GM19395 (cell line): ENCODE data around the gene JAML.
"Not testable (repeated sequence)": the region's sequence is repeated elsewhere in the genome, so short reads cannot be mapped to it uniquely, and the experiment has no call there.

ENCODE experiments used
- ATAC-seq: cut with Tn5 transposase; IDR thresholded peaks from one replicate; pipeline ENCODE4 v1.9.1; 2021; ENCODE audit warnings: mild to moderate bottlenecking, moderate library complexity; ENCODE audit not compliant: unreplicated experiment

The JAML gene

GRCh38 chr11:118199135-118199534 lies 25.7 kb downstream of the JAML start:
- no peak for ATAC-seq

DNA sequence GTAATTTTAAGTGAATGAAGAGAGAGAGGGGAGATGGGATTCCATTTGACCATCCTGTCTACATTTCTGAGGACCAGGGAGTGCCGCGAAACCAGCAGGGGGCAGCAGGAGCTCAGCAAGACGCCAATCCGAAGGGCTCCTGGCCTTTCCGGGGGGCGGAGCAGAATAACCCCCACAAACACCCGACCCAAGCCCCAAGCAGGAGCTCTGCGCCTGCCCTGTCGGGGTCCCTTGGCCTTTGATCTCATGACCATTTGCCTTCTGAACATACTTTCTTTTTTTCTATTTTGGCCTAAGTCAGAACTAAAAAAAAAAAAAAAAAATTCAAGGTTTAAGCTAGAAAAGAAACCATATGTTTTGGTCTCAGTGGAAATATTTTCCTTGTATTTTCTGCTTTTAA lies 26.4 kb downstream of the JAML start:
- ATAC-seq: no peak

DNA sequence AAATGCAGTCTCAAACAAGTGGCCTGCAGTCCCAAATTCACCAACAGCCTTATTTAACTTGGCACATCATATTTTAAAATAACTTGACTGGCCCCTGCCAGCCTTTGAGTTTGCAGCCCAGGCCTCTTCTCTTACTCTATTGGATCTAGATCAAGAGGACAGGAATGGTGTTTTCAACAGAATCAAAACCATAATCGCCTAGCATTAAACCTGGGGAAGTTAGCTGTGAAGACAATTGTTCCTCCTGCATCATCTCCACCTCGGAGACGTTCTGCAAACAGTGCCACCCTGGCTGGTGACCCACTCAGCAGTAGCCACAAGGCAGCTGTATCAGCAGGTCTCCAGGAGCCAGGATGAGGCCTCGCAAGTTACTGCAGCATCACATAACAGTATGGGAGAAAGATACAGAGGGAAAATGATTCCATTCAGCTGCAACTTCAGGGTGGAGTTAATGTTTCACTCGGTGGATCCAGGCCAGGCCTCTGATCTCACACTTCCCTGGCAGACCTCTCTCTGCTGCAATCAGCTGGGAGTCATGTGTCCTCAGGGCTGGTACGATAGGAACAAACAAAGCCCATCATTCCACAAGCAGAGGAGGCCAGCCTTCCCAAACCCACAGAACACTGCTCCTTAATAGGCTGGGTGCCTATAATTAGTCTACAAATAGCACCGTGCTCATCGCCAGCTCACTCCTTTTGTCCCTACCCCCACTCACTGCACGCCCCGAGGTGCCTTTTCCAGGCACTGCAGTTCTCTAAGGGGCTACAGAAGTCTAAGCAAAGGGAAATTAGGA lies 29.8 kb downstream of the JAML start:
- no peak for ATAC-seq

DNA sequence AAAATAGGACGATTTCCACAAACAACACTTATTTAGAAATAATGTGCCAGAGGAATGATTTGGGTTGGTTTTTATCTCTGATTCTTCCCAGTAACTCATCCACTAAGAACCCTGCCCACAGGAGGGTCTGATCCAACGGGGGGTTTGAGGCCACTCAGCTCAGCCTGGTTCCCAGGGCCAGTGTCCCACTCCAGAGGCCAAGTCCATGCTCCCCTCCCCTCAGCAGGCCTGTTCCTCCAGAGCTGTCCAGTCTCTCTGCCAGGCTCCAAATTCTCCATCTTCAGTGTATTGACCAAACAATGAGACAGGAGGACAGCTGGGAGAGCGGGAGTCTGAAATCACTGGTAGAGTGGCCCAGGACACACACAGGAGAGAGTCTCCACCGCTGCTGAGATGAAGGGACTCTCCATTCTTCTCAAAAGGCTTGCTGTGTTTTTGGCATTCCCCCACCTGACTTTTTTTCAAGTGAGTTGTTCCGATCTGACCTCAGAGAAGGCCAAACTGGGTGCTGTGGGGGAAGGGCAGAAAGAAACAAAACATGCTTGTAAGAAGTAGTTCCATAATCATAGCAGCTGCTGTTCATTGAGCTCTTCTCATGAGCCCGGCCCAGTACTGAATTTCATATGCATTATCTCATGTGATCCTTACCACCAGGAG lies 30.8 kb downstream of the JAML start:
- ATAC-seq: no peak

- ATAC-seq: not testable (repeated sequence)
Observed at GRCh38 chr11:118192817-118193216, 32.0 kb downstream of the JAML start.

- ATAC-seq: not testable (repeated sequence)
Observed at GRCh38 chr11:118190942-118191506, 33.8 kb downstream of the JAML start.

DNA sequence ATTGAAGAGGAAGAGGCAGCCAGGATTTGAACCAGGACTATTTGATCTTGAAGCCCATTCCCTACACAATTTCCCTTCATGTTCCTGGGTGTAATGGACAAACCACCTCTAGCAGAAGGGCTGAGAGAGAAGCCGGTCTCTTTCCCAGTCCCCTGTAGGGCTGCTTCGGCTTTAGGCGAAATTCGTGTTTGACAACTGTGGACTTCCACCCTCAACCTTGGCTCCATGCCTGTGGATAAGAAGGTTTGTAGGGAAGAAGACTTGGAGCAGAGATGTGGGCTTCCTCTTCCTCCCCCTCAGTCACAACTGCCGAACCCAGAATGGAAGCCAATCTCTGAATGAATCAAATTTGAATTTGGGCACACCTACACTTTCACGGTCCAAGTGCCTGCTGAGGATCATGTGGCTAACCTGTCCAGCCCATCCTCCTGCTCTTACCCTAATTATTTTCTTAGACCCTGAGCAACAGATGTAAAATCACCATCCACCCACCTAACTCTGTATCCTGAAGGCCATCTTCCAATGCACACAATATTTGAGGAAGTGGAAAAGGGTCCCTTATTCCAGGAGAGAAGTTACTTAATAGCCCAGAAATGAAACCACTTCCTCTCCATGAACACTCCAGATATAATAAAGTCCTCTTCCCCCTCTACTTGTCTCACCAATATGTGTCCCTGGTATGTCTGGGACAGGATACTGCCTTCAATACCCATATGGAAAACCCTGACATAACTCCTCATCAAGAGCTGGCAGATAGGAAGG lies 38.3 kb downstream of the JAML start:
- ATAC-seq: no peak

DNA sequence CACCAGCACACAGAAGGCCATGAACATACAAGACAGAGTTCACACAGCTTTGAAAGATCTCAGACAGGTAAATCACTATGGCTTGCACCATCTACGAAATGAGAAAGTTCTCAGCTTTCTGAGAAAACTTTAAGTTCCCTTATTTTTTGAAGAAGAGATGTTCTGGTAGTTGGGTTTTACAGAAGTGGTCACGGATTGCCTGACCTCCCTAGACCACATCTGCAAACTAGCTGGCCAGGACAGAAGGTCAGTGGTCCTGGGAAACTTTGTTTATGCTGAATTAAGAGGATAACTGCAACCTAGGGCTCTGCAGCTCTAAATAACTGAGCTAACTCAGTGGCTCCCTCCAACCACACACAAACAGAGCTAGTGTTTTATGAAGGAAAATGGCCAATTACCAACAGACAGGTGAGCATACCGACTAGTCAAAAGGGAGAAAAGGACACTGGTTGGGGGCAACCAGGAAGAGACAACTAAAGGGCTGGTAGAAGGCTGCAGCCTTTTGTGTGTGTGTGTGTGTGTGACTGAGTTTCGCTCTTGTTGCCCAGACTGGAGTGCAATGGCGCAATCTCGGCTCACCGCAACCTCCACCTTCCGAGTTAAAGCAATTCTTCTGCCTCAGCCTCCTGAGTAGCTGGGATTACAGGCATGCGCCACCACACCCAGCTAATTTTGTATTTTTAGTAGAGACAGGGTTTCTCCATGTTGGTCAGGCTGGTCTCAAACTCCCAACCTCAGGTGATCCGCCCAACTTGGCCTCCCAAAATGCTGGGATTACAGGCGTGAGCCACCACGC lies 39.8 kb downstream of the JAML start:
- ATAC-seq: no peak

GRCh38 chr11:118183691-118184090 lies 41.1 kb downstream of the JAML start:
- ATAC-seq: not testable (repeated sequence)

- ATAC-seq: no peak
Observed at GRCh38 chr11:118180300-118180703, 44.5 kb downstream of the JAML start.

DNA sequence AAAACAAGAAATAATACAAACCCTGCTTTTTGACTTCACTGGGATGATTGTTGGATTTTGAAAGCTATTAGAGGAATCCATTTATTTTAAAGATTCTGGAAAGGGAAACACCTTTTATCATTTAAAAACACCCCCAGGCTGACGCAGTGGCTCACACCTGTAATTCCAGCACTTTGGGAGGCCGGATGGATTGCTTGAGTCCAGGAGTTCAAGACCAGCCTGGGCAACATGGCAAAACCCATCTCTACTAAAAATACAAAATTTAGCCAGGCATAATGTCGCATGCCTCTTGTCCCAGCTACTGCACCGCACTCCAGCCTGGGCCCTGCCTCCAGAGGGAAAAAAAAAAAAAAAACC lies 48.1 kb downstream of the JAML start:
- no peak for ATAC-seq

DNA sequence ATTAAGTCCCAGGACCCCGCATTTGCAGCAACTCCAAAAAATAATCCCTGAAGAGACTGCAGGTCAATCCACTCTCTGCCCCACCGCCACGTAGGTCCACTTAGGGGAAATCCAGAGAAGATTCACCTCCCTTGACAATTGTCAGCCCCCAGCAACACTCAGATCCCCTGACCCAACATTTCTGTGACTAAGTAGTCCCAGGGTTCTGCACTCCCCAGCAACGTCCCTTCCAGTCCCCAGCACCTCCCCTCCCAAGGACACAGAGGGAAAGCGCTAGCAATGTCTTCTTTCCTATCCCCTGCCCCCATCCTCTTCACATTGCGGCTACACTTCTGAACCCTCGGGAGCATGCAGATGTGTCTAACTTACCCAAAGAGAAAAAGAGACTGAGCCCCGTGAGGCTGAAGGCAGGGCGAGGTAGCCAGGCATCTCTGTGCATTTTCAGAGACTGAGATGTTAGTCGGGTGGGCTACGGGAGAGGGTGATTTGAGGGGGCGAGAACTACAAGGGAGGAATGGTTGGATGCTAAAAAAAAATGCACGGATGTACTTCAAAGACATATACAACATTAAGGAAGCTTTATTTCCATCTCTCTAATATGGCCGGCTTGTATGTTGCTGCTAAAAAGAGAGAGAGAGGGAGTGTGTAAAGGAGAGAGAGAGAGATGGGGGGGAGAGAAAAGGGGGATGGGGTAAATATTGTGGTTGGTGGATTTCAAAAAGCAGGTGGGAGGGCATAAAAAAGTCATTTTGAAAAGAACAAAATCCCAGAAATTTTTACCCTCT lies 48.6 kb downstream of the JAML start, which contains the start of gene SCN2B:
Gene SCN2B (minus strand): TSS at position 647 of the 785 bp plus-strand sequence. CDS start 208 bp downstream, at position 439.
- no peak for ATAC-seq

GRCh38 chr11:118175031-118175992 lies 49.5 kb downstream of the JAML start:
- no peak for ATAC-seq

GRCh38 chr11:118174006-118174567 lies 50.7 kb downstream of the JAML start:
- ATAC-seq: no peak

DNA sequence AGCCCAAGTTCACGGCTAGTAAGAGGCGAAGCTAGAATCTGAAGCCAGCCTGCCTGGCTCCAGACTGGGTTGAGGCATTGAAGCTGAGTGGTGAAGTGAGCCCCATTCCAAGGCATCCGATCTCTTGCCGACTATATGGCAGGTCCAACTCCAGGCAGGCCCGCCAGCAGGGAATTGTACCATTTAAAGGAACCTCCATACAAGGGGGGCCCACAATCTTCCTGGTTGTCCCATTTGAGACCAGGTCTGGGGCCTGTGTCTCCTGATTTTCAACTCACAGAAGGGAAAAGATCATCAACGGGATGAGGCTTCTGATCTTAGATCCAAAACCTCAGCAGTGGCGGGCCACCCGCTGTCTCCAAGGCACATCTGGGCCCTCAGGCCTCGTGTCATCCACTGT lies 52.5 kb downstream of the JAML start:
- ATAC-seq: no peak

DNA sequence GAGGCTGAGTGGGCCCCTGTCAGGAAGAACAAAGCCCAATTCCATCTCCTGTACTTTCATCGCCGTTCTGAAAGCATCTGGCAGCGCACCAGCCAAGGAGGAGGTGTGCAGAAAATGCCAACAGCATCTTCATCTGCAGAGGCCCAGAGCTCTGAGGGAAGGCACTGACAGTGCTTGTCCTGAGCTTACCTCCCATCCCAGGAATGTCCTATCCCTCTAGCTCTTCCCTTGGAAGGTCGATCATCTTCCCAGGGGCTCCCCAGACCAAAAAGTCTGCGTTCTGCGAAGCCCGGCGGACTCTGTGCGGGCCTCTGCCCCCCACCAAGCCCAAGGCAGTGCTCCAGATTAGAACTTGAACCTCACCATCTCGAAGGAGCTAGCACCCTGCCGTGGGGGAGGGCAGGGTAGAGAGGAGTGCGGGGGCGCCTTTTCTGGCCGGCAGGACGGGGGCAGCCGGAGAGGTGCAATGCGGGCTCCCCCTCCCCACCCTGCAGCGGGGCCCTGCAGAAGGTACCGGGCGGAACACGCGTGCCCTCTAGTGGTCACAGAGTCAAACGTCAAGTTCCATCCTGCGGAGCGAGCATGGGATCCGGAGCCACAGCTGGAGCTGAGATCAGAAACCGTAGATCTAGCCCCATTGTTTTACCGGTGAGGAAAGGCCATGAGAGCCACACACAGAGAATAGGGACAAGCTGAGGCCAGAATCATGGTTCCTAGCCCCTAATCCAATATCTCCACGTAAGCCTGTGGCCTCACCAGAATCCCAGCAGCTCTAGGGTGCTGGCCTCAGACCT lies 53.3 kb downstream of the JAML start:
- ATAC-seq: no peak

GRCh38 chr11:118170882-118171268 lies 53.9 kb downstream of the JAML start:
- ATAC-seq: no peak

DNA sequence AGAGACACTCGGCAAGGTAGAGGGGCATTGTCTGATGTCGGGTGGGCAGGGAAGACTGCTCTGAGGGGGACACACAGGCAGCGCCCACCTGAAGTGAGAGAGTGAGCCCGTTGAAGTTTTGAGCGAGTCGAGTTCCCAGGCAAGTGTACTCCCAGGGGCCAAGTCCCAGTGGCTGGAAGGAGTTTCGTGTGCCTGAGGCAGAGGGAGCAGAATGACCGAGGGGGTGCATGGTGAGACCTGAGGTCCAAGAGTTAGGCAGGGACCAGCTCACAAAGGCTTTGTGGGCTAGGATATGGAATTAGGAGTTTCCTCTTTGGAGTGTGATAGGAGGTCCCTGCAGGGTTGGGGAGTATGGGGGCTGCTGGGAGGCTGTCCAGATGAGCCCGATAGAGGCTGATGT lies 54.6 kb downstream of the JAML start:
- no peak for ATAC-seq
